ENCODE results near the gene FOXA2.

FOXA2 gene

DNA sequence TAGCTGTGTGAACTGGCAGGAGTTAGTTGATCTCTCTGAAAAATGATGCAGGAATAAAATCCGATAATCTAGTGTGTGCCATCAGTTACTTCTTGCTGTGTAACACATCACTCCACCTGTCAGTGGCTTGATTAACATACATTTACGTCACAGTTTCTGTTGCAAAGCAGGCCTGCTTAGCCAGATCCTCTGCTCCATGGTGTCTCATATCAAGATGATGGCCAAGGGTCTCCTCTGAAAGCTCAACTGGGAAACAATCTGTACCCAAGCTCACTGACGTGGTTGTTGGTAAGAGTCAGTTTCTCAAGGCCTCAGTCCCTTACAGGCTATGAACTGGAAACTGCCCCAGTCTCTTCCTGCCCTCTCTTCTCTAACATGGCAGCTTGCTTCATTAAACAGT lies 51.8 kb downstream of the FOXA2 start:
- DNase-seq (ENCODE audit: insufficient read length, low spot score) (no peak), FAIRE-seq (no peak)
- TF ChIP-seq SPI1 (IDR thresholded peaks at IDR 0.05; ENCODE audit: low read depth, low read length) = no peak
- TF ChIP-seq POU2F2 (IDR thresholded peaks at IDR 0.05; ENCODE audit: low read depth, low read length) = no peak
- no peak for TF ChIP-seq TAF1 (IDR thresholded peaks at IDR 0.05; ENCODE audit: low read depth, low read length)
- TF ChIP-seq POLR2AphosphoS5 (IDR thresholded peaks at IDR 0.05; ENCODE audit: low read depth, low read length) = no peak
- no peak for TF ChIP-seq PAX5 (IDR thresholded peaks at IDR 0.05; ENCODE audit: insufficient read depth, low read length, severe bottlenecking)
- no peak for TF ChIP-seq POLR2A (IDR thresholded peaks at IDR 0.05; ENCODE audit: low read depth, low read length)

DNA sequence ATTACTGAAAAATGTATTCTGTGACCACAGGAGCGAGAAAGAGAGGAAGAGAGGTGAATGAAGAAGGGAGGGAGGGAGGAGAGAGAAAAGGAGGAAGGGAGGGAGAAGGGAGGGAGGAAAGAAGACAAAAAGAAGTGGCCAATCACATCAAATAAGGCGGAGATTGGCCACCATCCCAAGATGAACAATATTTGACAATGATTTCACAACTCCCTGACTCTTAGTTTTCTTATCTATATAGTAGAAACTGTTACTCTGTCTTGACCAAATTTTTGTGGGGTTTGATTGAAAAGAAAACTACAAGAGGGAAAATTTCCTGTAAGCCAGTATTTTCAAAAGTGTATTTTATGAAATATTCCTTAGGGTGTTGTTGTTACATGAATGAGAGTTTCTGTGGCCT lies 52.6 kb downstream of the FOXA2 start:
- no peak for TF ChIP-seq POLR2AphosphoS5 (IDR thresholded peaks at IDR 0.05; ENCODE audit: low read depth, low read length)
- TF ChIP-seq PAX5 (IDR thresholded peaks at IDR 0.05; ENCODE audit: insufficient read depth, low read length, severe bottlenecking) = no peak
- no peak for TF ChIP-seq POLR2A (IDR thresholded peaks at IDR 0.05; ENCODE audit: low read depth, low read length)
- TF ChIP-seq SPI1 (IDR thresholded peaks at IDR 0.05; ENCODE audit: low read depth, low read length) = no peak
- TF ChIP-seq TAF1 (IDR thresholded peaks at IDR 0.05; ENCODE audit: low read depth, low read length) = no peak
- no peak for TF ChIP-seq POU2F2 (IDR thresholded peaks at IDR 0.05; ENCODE audit: low read depth, low read length)
- DNase-seq (ENCODE audit: insufficient read length, low spot score) (no peak), FAIRE-seq (no peak)

DNA sequence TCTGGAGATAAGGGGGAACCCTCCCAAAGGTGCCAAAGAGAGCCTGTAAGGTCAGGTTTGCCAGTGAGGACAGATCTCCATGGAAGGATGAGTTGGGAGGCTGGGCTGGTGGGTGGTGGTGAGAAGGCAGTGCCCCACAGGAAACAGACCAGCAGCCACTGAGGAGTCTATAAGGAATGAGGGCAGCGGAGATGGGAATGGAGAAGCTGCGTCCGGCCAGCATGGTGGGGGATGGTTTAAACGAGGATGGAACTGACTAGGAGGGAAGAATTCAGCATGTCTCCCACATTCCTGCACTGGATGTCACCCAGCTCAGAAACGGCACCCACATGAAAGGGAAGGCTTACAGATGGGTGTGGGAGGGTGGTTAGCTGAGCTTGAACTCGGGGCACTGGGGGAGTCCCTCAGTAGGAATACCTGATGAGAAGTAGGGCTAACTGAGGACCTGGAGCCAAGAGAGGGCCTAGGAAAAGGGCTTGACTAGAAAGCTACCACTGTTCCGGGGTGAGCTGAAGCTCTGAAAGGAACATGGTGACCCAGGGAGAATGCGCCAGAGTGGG lies 53.2 kb downstream of the FOXA2 start:
- TF ChIP-seq POU2F2 (IDR thresholded peaks at IDR 0.05; ENCODE audit: low read depth, low read length) = no peak
- DNase-seq (ENCODE audit: insufficient read length, low spot score) = no peak
- no peak for FAIRE-seq

All from GM12891 (cell line).